ENCODE measurements around the gene PWWP2A. TPM values are rescaled to one million over a fixed set of nuclear protein-coding genes. Genes with fewer than 3 reads are reported as not detected.
A peak's percentile ranks its signal among the peaks of the same experiment; 100 is the strongest.

PWWP2A gene
- total RNA-seq, 1 experiment from 2014 or later, result 66.7 TPM

- WGBS (ENCODE audit: extremely low coverage, insufficient read length, low lambda C conversion rate), result no CpG with 5 or more reads among the region's 10 CpGs
- Histone ChIP-seq H3K9ac (ENCODE audit: extremely low read depth, insufficient read length, low read length) (peak overlapping the region; percentile 55), H3K79me2 (ENCODE audit: insufficient read depth, low read length) (no peaks in the 10 kb centered on the region), H2BK12ac (ENCODE audit: insufficient read length, low read depth, low read length) (peak overlapping the region; percentile 75), H3K18ac (ENCODE audit: insufficient read length, low read depth, low read length) (peak overlapping the region; percentile 91), H2BK5ac (ENCODE audit: insufficient read length, low read length) (peak overlapping the region; percentile 9), H3K56ac (ENCODE audit: insufficient read length, low read depth, low read length) (no peak overlapping the region), H3K23me2 (ENCODE audit: insufficient read length, low read depth, low read length, poor library complexity, severe bottlenecking) (no peaks in the 10 kb centered on the region), H3T11ph (ENCODE audit: low read length) (peak overlapping the region; percentile 94), H2BK15ac (ENCODE audit: low read depth, low read length) (no peak overlapping the region), H2BK20ac (ENCODE audit: low read depth, low read length, poor library complexity, severe bottlenecking) (peak overlapping the region; percentile 99), H3K9me3 (ENCODE audit: control insufficient read depth, low read depth, low read length) (no peaks in the 10 kb centered on the region), H4K5ac (ENCODE audit: insufficient read length, low read depth, low read length) (no peak overlapping the region), H3K79me1 (ENCODE audit: insufficient read depth, low read depth, low read length, poor library complexity, severe bottlenecking) (no peaks in the 10 kb centered on the region), H3K4me1 (ENCODE audit: insufficient read depth, low read length) (peaks cover 17% of the 10 kb centered on the region; the same call in 1 of the 2 replicates), H2BK120ac (ENCODE audit: low read depth, low read length, poor library complexity, severe bottlenecking) (peak overlapping the region; percentile 97), H4K8ac (replicated peaks; ENCODE audit: insufficient read length, low read depth, low read length) (no peak overlapping the region), H4K91ac (ENCODE audit: insufficient read length, low read depth, low read length) (peak overlapping the region; percentile 93), H4K20me1 (ENCODE audit: control insufficient read depth, insufficient read depth, insufficient read length) (no peaks in the 10 kb centered on the region), H2AFZ (ENCODE audit: low read length) (no peak overlapping the region), H2AK5ac (ENCODE audit: insufficient read length, low read length) (peak overlapping the region; percentile 79), H3K14ac (ENCODE audit: insufficient read depth, low read length) (peak overlapping the region; percentile 87; the same call in 1 of the 2 replicates), H3K27me3 (ENCODE audit: insufficient read depth, low read length) (no peaks in the 10 kb centered on the region), H3K4ac (ENCODE audit: low read depth, low read length) (peak overlapping the region; percentile 90; the same call in 1 of the 2 replicates), H3K4me2 (ENCODE audit: insufficient read depth, insufficient read length, low read length) (peak overlapping the region; percentile 67), H3K23ac (ENCODE audit: insufficient read length, low read depth, low read length) (no peak overlapping the region), H3K27ac (ENCODE audit: insufficient read length, low read depth, low read length) (peak overlapping the region; percentile 99)
- H3K4me3 Mint-ChIP-seq, result peak overlapping the region; percentile 40 to 68
- no peak for TF ChIP-seq CTCF (conservative IDR thresholded peaks at IDR 0.05)
- H3K27ac Mint-ChIP-seq, result peak overlapping the region; percentile 98 to 100 (median 99)
- H3K36me3 Mint-ChIP-seq (ENCODE audit: insufficient read depth in 1 of 3, low read depth in 3 of 3), result no peaks in the 10 kb centered on the region; a peak in 2 of 7 replicates
- no peaks in the 10 kb centered on the region; a peak in 1 of 5 replicates for H3K9me3 Mint-ChIP-seq
- H3K4me1 Mint-ChIP-seq, result peaks cover 59 to 64% of the 10 kb centered on the region in 2 experiments
- DNase-seq, result peak; percentile 56
- H3K27me3 Mint-ChIP-seq (ENCODE audit: low read depth), result no peaks in the 10 kb centered on the region
Measured at GRCh38 chr5:160166973-160167623, 47.8 kb upstream of the PWWP2A start.
